GM12865 (cell line): ENCODE data around the gene PAPPA.
A peak's percentile ranks its signal among the peaks of the same experiment; 100 is the strongest.

Experiments used
- DNase-seq: peaks from one replicate; pipeline ENCODE4 v3.0.0; 2010; ENCODE audit warnings: low read depth
- H3K4me3 ChIP-seq: 2 replicates; pipeline ENCODE4 v1.5.1; 2011; ENCODE audit warnings: mild to moderate bottlenecking, low read depth, low read length, control low read depth
- CTCF ChIP-seq: IDR thresholded peaks from 2 replicates; pipeline ENCODE4 v1.5.1; 2011; ENCODE audit warnings: low read length, control low read depth, low read depth, inconsistent platforms; ENCODE audit not compliant: insufficient read depth; ENCODE audit errors: missing control alignments

PAPPA gene

GRCh38 chr9:116181853-116182610 lies 28.4 kb downstream of the PAPPA start:
- DNase-seq, result no peak
- TF ChIP-seq CTCF, result no peak
- no peak overlapping the region for H3K4me3 ChIP-seq

GRCh38 chr9:116182876-116183275 lies 29.3 kb downstream of the PAPPA start:
- TF ChIP-seq CTCF, result no peak

GRCh38 chr9:116187570-116188170 lies 34.1 kb downstream of the PAPPA start:
- no peak for TF ChIP-seq CTCF
- no peak overlapping the region for H3K4me3 ChIP-seq

More at GRCh38 chr9:116182876-116183275, 29.3 kb downstream of the PAPPA start:
- H3K4me3 ChIP-seq, result no peak overlapping the region
- DNase-seq, result no peak

GRCh38 chr9:116189683-116190082 lies 36.1 kb downstream of the PAPPA start:
- no peak for DNase-seq
- no peak for TF ChIP-seq CTCF
- no peak overlapping the region for H3K4me3 ChIP-seq

More at GRCh38 chr9:116187570-116188170, 34.1 kb downstream of the PAPPA start:
- no peak for DNase-seq

GRCh38 chr9:116190637-116191396 lies 37.2 kb downstream of the PAPPA start:
- H3K4me3 ChIP-seq, result no peak overlapping the region
- no peak for TF ChIP-seq CTCF
- no peak for DNase-seq

- H3K4me3 ChIP-seq, result no peak overlapping the region
- TF ChIP-seq CTCF, result no peak
- DNase-seq, result peak; percentile 2
Observed at GRCh38 chr9:116191576-116192415, 38.2 kb downstream of the PAPPA start.
